NCI-H2196 treated with DMSO at 0.1 percent for 48 hours (cell line): ENCODE measurements around the gene TPP1.

Experiments
- DNase-seq: peaks from one replicate; lab custom pipeline; 2025; ENCODE audit not compliant: unreplicated experiment; lab: John Stamatoyannopoulos, UW

Gene TPP1

GRCh38 chr11:6647836-6648235 lies 28.6 kb upstream of the TPP1 start:
- no peak for DNase-seq

- no peak for DNase-seq
Measured at GRCh38 chr11:6646918-6647679, 27.9 kb upstream of the TPP1 start.

DNA sequence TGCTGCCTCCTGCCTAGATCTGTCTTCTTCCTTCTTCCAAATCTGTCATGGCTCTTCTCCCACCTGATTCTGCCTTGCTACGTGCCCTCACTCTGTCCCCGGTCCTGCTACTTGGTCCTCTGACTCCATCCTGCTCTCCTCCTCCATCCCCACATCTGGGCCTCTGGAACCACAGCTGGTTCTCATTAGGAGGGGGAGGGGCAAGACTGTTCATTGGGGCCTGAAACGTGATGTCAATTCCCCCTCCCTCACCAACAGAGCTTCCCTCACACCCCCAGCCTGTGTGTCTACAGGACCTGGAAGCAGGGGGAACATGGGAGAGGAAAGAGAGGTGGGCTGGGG lies 27.3 kb upstream of the TPP1 start:
- DNase-seq, result no peak

- DNase-seq, result no peak
Measured at GRCh38 chr11:6646071-6646470, 26.8 kb upstream of the TPP1 start.

- DNase-seq, result no peak
Measured at GRCh38 chr11:6642957-6643356, 23.7 kb upstream of the TPP1 start.

DNA sequence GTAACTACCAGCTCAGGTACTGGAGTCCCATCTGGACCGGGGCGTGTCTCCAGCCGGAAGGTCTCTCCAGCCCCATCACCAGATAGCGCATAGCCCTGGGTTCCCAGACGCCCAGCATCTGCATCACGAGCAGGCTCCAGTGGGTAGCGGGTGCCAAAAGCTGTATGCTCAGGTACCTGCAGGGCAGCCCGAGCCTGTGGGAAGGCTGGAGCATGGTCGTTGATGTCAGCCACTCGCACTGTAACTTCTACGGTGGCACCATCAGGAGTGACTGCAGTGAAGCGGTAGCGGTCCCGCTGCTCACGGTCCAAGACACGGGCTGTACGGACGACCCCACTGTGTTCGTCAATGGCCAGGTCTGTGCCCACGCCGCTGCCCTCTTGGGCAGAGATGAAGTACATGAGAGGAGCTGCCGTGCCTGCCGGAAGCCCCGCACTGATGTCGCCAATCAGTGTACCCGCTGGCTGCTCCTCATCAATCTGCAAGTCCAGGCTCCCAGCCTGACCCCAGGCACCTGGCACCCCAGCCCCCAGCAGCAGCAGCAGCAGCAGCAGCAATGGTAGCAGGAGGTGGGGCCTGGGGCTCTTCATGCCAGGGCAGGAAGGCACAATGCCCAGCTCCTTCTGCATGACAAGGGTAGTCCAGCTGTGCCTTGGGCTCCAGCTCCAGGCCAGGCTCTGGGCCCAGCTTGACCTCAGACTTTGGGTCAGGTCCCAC lies 21.9 kb upstream of the TPP1 start:
- DNase-seq, result no peak

DNA sequence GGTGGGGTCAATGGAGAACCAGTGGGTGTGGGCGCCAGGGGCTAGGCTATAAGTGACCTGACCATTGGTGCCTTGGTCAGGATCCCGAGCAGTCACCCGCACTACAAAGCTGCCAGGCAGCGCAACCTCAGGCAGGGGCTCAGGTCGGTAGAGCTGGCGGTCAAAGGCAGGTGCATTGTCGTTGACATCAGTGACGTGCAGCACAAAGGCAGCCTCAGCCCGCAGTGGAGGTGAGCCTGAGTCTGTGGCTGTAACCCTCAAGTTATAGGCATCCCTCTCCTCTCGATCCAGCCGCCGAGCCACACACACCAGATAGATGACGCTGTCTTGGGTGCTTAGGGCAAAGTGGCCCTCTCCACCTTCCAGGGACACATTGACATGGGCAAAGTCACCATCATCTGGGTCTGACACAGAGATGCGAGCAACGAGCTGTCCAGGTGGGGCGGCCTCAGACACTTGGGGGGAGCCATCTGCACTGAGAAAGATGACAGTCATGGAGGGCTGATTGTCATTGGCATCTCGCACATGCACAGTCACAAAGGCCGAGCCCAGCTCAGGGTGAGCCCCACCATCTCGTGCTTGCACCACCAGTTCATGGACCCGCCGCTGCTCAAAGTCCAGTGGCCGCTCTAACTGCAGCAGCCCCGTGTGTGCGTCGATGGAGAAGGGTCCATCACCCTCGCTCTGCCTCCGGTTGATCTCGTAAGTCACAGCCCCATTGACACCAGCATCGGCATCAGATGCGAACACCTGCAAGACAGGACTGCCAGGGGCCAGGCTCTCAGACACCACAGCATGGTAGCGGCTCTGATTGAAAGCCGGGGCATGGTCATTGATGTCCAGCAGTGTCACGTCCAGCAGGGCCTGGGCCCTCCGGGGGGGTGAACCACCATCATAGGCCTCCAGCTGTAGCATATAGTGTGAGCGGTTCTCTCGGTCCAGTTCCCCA lies 21.1 kb upstream of the TPP1 start:
- DNase-seq, result no peak

DNA sequence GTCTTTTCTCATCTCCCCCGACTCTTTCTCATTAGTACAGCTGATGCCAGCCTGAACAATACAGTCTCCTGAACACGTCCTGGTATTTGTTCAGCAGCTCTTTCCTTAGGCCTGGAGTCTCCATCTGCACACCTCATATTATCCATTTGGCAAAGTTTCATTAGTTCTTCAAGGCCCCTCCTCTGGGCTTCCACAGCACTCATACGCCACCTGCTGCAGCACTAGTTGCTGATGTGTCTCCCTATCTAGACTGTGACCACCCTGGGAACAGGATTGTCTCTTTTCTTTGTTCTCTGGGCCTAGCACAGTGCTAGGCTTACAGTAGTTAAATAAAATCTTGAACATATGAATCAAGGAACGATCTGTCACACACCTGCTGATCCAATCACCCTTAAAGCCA lies 19.2 kb upstream of the TPP1 start:
- DNase-seq, result peak; percentile 21

- DNase-seq, result peak; percentile 44
Measured at GRCh38 chr11:6637871-6638270, 18.6 kb upstream of the TPP1 start.

DNA sequence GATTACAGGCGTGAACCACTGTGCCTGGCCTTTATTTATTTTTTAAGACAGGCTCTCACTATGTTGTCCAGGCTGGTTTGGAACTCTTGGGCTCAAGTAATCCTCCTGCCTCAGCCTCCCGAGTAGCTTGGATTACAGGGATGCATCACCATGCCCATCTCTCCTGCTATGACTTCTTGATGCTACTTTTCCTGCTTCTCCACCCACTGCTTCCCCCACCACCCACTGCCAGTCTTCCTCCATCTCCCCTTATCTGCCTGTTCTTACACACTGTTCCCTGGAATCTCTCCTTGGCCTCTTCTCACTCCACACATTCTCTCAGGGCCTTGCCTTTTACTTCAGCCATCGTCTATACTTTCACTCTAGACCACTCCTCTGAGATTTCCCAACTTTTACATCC lies 17.3 kb upstream of the TPP1 start:
- no peak for DNase-seq

- DNase-seq, result no peak
Measured at GRCh38 chr11:6635082-6635932, 16.1 kb upstream of the TPP1 start.

DNA sequence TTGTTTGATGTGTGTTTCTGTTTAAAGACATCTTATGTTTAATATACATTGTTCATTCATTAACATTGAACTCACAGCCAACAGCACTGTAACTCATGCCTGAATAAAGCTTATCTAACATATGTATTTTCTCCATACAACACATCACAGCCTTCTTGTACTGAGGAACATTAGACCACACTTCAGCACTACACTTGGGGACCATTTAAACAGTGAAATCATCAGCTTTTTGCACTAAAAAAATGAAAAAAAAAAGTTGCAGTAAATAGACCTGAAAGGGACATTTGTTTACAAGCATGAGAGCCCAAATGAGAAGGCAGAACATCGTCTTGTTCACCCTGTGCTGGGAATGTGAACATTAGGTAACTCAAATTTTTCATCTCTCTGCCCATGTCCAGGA lies 15.3 kb upstream of the TPP1 start:
- no peak for DNase-seq

DNA sequence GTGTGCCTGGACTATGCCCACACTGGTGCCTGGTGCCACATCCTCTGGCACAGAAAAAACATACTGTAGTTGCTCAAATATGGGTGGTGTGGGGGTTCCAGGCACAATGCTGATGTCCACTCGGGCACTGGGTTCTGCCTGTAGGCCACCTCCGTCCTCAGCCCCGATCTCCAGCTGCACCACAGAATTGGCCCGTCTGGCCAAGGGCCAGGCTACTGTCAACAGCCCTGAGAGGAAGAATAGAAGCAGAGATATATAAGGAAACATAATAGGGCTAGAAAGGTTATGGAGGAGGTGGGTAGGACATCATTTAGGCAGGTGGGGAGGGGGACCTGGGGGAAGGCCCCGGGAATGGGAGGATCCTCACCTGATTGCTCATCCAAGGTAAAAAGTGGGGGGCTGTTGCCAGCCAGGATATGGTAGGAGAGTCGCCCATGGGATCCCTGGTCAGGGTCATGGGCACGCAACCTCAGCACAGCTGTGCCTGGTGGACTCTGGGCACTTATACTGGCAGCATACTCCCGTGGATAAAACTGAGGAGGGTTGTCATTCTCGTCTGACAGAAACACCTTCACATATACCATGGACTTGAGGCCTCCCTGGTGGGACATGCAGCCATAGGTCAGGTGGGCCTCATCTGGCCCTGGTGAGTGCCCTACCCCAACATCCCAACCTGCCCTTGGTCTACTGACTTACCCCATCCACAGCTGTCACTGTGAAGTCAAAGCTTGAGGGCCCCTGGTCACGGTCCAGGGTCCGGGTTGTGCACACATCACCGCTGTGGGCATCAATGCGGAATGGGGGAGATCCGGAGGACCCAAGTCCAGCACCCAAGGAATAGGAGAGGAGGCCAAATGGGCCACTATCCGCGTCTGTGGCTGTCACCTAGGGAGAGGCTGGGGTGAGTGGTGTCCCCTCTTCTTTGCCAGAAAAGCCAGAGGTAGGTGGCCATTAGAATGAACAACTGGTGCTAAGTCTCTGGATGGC lies 14.5 kb upstream of the TPP1 start:
- DNase-seq, result no peak

DNA sequence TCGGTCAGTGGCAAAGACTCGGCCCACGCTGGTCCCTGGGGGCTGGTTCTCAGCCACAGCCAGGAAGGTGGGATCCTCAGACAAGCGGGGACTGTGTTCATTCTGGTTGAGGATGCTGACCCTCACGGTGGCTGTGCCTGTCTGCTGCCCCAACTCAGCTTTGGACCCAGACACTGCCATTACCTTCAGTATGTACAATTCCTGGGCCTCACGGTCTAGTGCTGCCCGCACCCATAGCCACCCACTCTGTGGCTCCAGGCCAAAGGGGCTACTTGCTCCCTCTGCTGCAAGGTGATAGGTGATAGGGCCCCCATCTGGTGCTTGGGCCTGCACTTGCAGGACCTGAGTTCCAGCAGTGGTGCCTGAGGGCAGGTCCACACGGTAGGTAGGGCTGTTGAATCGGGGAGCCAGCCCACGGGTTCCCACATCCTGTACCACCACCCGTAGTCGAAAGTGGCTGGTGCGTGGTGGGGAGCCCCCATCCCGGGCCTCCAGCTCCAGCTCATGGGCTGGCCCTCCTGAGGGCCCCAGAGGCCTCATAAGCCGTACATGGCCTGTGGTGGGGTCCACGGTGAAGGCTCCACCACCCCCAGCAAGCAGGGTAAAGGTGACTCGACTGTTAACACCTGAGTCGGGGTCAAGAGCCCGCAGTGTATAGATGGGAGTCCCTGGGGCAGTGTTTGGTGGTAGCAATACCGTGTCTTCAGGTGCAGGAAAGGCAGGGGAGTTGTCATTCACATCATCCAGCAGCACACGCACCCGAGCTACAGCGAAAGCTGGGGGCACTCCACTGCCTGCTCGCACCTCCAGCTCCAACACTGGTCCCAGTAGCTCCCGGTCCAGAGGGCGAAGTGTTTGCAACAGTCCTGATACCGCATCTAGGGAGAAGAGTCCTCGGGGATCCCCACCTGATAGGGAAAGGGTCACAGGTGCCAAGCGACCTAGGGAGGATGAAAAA lies 13.2 kb upstream of the TPP1 start:
- no peak for DNase-seq

DNA sequence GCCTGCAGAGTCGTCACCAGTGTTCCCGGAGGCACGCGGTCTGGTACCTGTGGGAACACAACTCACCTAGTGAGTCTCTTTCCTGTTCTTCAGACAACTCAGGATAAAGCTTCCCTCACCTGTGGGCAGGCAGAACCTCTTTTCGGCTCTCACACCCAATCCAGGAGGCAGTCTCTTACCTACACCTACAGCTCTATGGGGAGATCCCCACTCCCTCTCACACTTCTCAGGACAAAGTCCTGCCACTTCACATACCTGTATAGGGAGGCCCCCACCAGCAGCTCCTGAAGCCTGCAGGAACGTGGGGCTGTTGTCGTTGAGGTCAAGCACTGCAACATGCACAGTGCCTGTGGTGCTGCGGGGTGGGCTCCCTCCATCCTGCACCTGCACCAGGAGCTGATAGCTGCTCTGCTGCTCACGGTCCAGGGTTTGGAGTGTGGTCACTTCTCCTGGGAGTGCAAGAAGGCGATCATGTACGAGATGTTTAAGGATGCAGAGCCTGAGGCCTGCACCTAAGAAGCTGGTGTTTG lies 12.2 kb upstream of the TPP1 start:
- DNase-seq, result no peak

GRCh38 chr11:6630632-6631291 lies 11.5 kb upstream of the TPP1 start:
- no peak for DNase-seq

GRCh38 chr11:6629892-6630631 lies 10.8 kb upstream of the TPP1 start:
- no peak for DNase-seq
